ENCODE results near the gene SOHLH1.

Gene SOHLH1

GRCh38 chr9:135661816-135662560 is 37.3 kb downstream of the SOHLH1 start:
- no peak for DNase-seq (ENCODE audit: low read depth)

DNA sequence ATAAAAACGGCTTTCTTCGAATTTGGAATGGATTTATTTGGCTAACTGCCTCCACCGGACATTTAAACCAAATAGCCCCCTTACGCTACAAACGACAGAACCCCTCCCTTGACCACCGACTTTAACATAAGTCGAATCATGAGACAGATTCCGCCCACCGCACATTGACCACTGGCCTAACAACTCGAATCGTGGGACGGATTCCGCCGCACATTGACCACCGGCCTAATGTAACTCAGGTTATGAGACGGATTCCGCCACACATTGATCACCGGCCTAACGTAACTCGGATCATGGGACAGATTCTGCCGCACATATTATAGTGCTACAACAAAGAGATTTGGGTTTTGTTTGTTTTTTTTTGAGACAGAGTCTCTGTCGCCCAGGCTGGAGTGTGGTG is 38.9 kb downstream of the SOHLH1 start:
- DNase-seq (ENCODE audit: low read depth) = no peak

- no peak for DNase-seq (ENCODE audit: low read depth)
These were observed 40.0 kb downstream of the SOHLH1 start for GRCh38 chr9:135659252-135659651.

- DNase-seq (ENCODE audit: low read depth) = no peak
These were observed 41.9 kb downstream of the SOHLH1 start for GRCh38 chr9:135657416-135657815.

GRCh38 chr9:135655317-135655716 is 44.0 kb downstream of the SOHLH1 start:
- DNase-seq (ENCODE audit: low read depth) = no peak

- DNase-seq (ENCODE audit: low read depth) = no peak
These were observed 48.9 kb downstream of the SOHLH1 start for GRCh38 chr9:135650408-135650807.

GRCh38 chr9:135649508-135649907 is 49.8 kb downstream of the SOHLH1 start:
- no peak for DNase-seq (ENCODE audit: low read depth)

DNA sequence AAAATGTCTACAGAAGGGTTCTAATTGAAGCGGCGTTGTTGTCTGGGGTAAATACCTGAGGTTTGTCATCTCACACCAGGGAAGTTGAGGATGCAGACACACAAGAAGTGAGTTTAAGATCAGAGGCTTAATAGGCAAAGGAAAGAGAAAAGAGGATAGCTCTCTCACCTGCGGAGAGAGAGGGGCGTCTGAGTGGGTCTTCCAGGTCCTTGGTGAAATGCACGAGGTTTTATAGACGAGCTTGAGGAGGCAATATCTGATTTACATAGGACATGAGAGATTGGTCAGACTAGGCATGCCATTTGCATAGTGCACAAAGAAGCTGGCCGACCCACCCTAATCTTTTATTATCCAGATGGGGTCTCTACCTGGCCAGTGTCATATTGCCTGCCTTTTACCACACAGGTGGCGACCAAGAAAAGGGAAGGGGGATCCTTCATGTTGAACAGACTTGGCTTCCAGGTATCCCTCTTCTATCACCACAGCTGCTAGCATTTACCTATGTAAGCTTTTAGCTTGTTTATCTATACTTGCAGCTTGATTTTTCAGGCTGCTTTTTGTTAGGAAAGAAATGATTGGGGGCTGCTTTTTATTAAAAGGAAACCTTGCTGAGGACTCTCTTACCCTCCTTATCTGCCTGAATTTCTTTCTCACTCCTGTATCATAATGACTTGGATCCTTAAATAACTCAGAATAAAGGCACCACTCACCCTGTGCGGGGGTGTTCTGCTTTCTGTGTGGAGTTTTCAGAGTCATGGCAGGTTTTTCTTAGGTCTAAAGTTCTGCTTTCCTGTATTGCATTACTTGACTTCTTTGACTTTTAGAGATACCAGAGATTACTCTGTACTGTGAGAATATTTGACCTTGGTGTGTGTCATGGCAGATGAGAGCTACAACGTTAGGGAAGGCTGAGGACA is 50.5 kb downstream of the SOHLH1 start:
- DNase-seq (ENCODE audit: low read depth) = no peak

- no peak for DNase-seq (ENCODE audit: low read depth)
These were observed 51.4 kb downstream of the SOHLH1 start for GRCh38 chr9:135647884-135648283.

- no peak for DNase-seq (ENCODE audit: low read depth)
These were observed 54.6 kb downstream of the SOHLH1 start for GRCh38 chr9:135644631-135645218.
